Fibroblast of lung (primary cell): ENCODE data around the gene PIM1. TPM values are rescaled to one million over a fixed set of nuclear protein-coding genes. Genes with fewer than 3 reads are reported as not detected.

ENCODE experiments used
- DNase-seq, 2 donors: peaks; one replicate each; pipeline versions ENCODE4 v3.0.0 to v3.0.0-alpha.2; 2010; ENCODE audit warnings: low read depth in 2 of 2
- H2AFZ ChIP-seq: 2 replicates; pipeline ENCODE4 v1.5.1; 2012; ENCODE audit warnings: low read length, control low read depth, inconsistent platforms
- H3K27ac ChIP-seq: 2 replicates; pipeline ENCODE4 v1.5.1; 2011; ENCODE audit warnings: low read length, control low read depth; ENCODE audit not compliant: insufficient read depth
- H3K27me3 ChIP-seq: 2 replicates; pipeline ENCODE4 v1.5.1; 2011; ENCODE audit warnings: mild to moderate bottlenecking, low read length; ENCODE audit not compliant: control insufficient read depth, insufficient read depth
- H3K36me3 ChIP-seq: 2 replicates; pipeline ENCODE4 v1.5.1; 2011; ENCODE audit warnings: low read length; ENCODE audit not compliant: control insufficient read depth, insufficient read depth
- H3K4me1 ChIP-seq: 2 replicates; pipeline ENCODE4 v1.5.1; 2011; ENCODE audit warnings: low read length; ENCODE audit not compliant: control insufficient read depth, insufficient read depth; ENCODE audit errors: extremely low read depth
- H3K4me2 ChIP-seq: 2 replicates; pipeline ENCODE4 v1.5.1; 2011; ENCODE audit warnings: low read length, control low read depth; ENCODE audit not compliant: insufficient read depth; ENCODE audit errors: extremely low read depth
- H3K4me3 ChIP-seq, 4 experiments: fragments of 200-600 bp in 1 of 4; sonication (generic) in 1 of 4; replicated peaks in 1 of 4; 2 replicates each; pipeline ENCODE4 v1.5.1; 2011 to 2016; ENCODE audit warnings: low read length in 4 of 4, low read depth in 3 of 4, mild to moderate bottlenecking in 3 of 4, control low read depth in 2 of 4, inconsistent platforms in 1 of 4, mixed read lengths in 1 of 4; ENCODE audit not compliant: insufficient read depth in 1 of 4; ENCODE audit errors: control extremely low read depth in 1 of 4
- H3K79me2 ChIP-seq: 2 replicates; pipeline ENCODE4 v1.5.1; 2012; ENCODE audit warnings: mild to moderate bottlenecking, low read length, inconsistent platforms; ENCODE audit not compliant: control insufficient read depth, insufficient read depth
- H3K9ac ChIP-seq: 2 replicates; pipeline ENCODE4 v1.5.1; 2011; ENCODE audit warnings: mild to moderate bottlenecking, low read length, control low read depth; ENCODE audit not compliant: insufficient read depth
- H3K9me3 ChIP-seq: 2 replicates; pipeline ENCODE4 v1.5.1; 2012; ENCODE audit warnings: low read depth, low read length; ENCODE audit not compliant: control insufficient read depth, insufficient read depth
- H4K20me1 ChIP-seq: 2 replicates; pipeline ENCODE4 v1.5.1; 2011; ENCODE audit warnings: low read length; ENCODE audit not compliant: control insufficient read depth, insufficient read depth; ENCODE audit errors: extremely low read depth
- EZH2 ChIP-seq: IDR thresholded peaks from 2 replicates; pipeline ENCODE4 v1.5.1; 2012; ENCODE audit warnings: low read length, control low read depth, mild to moderate bottlenecking; ENCODE audit errors: missing control alignments
- polyA plus RNA-seq, 2 donors: library from polyadenylated mRNA; depleted of rRNA in 1 of 2; stranded (reverse) in 1 of 2; unstranded in 1 of 2; fragments of >200 nt; gene quantifications; 2 replicates each; pipeline ENCODE4 v1.2.1, GENCODE V29; 2011 to 2012; ENCODE audit warnings: missing spikeins in 1 of 2
- total RNA-seq: library from RNA; depleted of rRNA; stranded (reverse); fragments of >200 nt; gene quantifications from 2 replicates; pipeline ENCODE4 v1.2.1, GENCODE V29; 2014
- TF ChIP-seq, protein P1 (sequence below), 2 donors: IDR thresholded peaks in 1 of 2; conservative IDR thresholded peaks in 1 of 2; 1 replicate in 1 of 2; 2 replicates in 1 of 2; pipeline ENCODE4 v1.5.1; 2011 to 2012; ENCODE audit warnings: low read length in 2 of 2, control low read depth in 1 of 2, inconsistent platforms in 1 of 2, low read depth in 1 of 2, mild to moderate bottlenecking in 1 of 2

Gene PIM1
- total and polyA plus RNA-seq, 2 donors (not counting 1 experiment from before 2014, with no cell fraction given) = 13.8 to 22.8 TPM

DNA sequence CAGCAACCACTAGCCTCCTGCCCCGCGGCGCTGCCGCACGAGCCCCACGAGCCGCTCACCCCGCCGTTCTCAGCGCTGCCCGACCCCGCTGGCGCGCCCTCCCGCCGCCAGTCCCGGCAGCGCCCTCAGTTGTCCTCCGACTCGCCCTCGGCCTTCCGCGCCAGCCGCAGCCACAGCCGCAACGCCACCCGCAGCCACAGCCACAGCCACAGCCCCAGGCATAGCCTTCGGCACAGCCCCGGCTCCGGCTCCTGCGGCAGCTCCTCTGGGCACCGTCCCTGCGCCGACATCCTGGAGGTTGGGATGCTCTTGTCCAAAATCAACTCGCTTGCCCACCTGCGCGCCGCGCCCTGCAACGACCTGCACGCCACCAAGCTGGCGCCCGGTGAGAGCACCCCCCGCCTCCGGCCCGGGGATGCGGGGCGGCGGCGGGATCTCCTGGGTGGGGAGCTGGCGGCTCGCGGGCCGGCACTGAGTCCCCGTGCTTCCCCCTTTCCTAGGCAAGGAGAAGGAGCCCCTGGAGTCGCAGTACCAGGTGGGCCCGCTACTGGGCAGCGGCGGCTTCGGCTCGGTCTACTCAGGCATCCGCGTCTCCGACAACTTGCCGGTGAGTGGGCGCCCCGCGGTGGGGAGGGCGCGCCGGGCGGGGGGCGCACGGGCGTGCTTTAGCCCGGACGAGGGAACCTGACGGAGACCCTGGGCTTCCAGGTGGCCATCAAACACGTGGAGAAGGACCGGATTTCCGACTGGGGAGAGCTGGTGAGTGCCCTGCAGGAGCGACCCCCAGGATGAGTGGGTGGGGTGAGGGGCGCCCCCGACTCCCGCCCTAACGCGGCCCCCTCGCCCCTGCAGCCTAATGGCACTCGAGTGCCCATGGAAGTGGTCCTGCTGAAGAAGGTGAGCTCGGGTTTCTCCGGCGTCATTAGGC is 585 bp downstream of the PIM1 start:
- no peaks in the 10 kb centered on the region for H3K9me3 ChIP-seq
- no peaks in the 10 kb centered on the region for H4K20me1 ChIP-seq
- H3K4me3 ChIP-seq = peak overlapping the region; percentile 58 to 95 (median 73)
- no peak overlapping the region for H2AFZ ChIP-seq
- H3K27ac ChIP-seq = peak overlapping the region; percentile 82
- peak overlapping the region; percentile 88 for H3K4me2 ChIP-seq
- H3K4me1 ChIP-seq = peaks cover 6% of the 10 kb centered on the region
- no peak for TF ChIP-seq EZH2
- TF ChIP-seq, protein P1, sequence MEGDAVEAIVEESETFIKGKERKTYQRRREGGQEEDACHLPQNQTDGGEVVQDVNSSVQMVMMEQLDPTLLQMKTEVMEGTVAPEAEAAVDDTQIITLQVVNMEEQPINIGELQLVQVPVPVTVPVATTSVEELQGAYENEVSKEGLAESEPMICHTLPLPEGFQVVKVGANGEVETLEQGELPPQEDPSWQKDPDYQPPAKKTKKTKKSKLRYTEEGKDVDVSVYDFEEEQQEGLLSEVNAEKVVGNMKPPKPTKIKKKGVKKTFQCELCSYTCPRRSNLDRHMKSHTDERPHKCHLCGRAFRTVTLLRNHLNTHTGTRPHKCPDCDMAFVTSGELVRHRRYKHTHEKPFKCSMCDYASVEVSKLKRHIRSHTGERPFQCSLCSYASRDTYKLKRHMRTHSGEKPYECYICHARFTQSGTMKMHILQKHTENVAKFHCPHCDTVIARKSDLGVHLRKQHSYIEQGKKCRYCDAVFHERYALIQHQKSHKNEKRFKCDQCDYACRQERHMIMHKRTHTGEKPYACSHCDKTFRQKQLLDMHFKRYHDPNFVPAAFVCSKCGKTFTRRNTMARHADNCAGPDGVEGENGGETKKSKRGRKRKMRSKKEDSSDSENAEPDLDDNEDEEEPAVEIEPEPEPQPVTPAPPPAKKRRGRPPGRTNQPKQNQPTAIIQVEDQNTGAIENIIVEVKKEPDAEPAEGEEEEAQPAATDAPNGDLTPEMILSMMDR (conservative IDR thresholded peaks at IDR 0.05 in 1 of 2, IDR thresholded peaks at IDR 0.05 in 1 of 2; ENCODE audit: low read depth in 1 of 2, low read length in 2 of 2) = peak; percentile 5 to 9
- peak overlapping the region; percentile 78 for H3K9ac ChIP-seq
- peak in 1 of 2 donors; percentile 44 for DNase-seq
- peaks cover 15% of the 10 kb centered on the region for H3K36me3 ChIP-seq
- H3K27me3 ChIP-seq = no peaks in the 10 kb centered on the region
- peaks cover 20% of the 10 kb centered on the region for H3K79me2 ChIP-seq

DNA sequence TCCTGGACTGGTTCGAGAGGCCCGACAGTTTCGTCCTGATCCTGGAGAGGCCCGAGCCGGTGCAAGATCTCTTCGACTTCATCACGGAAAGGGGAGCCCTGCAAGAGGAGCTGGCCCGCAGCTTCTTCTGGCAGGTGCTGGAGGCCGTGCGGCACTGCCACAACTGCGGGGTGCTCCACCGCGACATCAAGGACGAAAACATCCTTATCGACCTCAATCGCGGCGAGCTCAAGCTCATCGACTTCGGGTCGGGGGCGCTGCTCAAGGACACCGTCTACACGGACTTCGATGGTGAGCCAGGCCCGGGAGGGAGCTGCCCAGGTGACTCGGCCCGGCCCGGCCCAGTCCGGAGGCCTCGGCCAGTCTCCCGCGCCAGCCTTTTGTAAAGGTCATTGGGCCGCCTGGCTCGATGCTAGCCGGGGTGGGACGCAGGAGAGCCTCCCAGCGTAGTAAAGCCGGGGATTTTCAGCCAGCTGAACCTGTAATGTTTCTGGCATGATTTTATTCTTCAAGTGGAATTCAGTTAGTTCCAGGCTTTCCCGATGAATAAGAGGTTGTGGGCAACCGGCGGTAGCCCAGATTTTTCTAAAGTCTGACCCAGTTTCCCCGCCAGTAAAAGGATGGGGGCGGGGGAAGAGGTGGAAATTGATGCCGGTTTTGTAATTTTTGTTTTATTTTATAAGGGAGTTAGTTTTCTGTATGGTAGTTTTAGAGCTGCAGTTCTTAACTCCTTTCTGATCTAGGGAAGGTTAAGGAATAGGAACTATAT is 1.4 kb downstream of the PIM1 start:
- Histone ChIP-seq H3K4me1 (peaks cover 6% of the 10 kb centered on the region), H3K27me3 (no peaks in the 10 kb centered on the region), H3K79me2 (peaks cover 20% of the 10 kb centered on the region), H3K36me3 (peaks cover 15% of the 10 kb centered on the region), H2AFZ (no peak overlapping the region), H3K9me3 (no peaks in the 10 kb centered on the region), H3K27ac (peak overlapping the region; percentile 82), H3K9ac (peak overlapping the region; percentile 78), H3K4me3 (peak overlapping the region; percentile 58 to 95 (median 73)), H4K20me1 (no peaks in the 10 kb centered on the region), H3K4me2 (peak overlapping the region; percentile 88)
- DNase-seq = peak in 1 of 2 donors; percentile 76
- TF ChIP-seq, protein P1 (conservative IDR thresholded peaks at IDR 0.05 in 1 of 2, IDR thresholded peaks at IDR 0.05 in 1 of 2; ENCODE audit: low read depth in 1 of 2, low read length in 2 of 2) = no peak
- no peak for TF ChIP-seq EZH2
